T-helper 17 cell (primary cell): ENCODE measurements around the gene SASH1. TPM values are rescaled to one million over a fixed set of nuclear protein-coding genes. Genes with fewer than 3 reads are reported as not detected.

Experiments used
- ATAC-seq: fragments of 150-1000 bp; cut with Tn5 transposase; 2 replicates; pipeline ENCODE4 v1.10.0; 2021; ENCODE audit warnings: mild to moderate bottlenecking, moderate library complexity
- DNase-seq, 3 donors: peaks; one replicate each; pipeline versions ENCODE4 v3.0.0 to v3.0.0-alpha.2; 2020 to 2021
- H3K9me3 ChIP-seq: one replicate; pipeline ENCODE4 v1.7.0; 2013; ENCODE audit warnings: low read length, mild to moderate bottlenecking; ENCODE audit not compliant: control insufficient read depth, poor library complexity, severe bottlenecking
- H3K27ac Mint-ChIP-seq: one replicate; pipeline ENCODE4 v1.8.0; 2022; ENCODE audit warnings: mild to moderate bottlenecking, moderate library complexity, mixed read lengths
- H3K27me3 Mint-ChIP-seq: one replicate; pipeline ENCODE4 v1.8.0; 2022; ENCODE audit warnings: mixed read lengths
- H3K36me3 Mint-ChIP-seq: one replicate; pipeline ENCODE4 v1.8.0; 2022; ENCODE audit warnings: low read depth, mixed read lengths
- H3K4me1 Mint-ChIP-seq: one replicate; pipeline ENCODE4 v1.8.0; 2022; ENCODE audit warnings: mild to moderate bottlenecking, mixed read lengths
- H3K4me3 Mint-ChIP-seq: one replicate; pipeline ENCODE4 v1.8.0; 2022; ENCODE audit warnings: mild to moderate bottlenecking, moderate library complexity, mixed read lengths
- total RNA-seq, 4 donors: library from RNA in 2 of 4; stranded (reverse) in 2 of 4; gene quantifications; one replicate each; pipeline ENCODE4 v1.2.3 and lab custom pipeline; 2022 to 2026

SASH1 gene
- total RNA-seq, 2 donors from 2014 or later = 6.2 to 19.9 TPM

GRCh38 chr6:148593130-148593812, 250.6 kb downstream of the SASH1 start:
- ATAC-seq (no peak), DNase-seq (no peak)
- peaks cover 5% of the 10 kb centered on the region for H3K36me3 Mint-ChIP-seq
- peaks cover 30% of the 10 kb centered on the region for H3K27me3 Mint-ChIP-seq
- H3K4me1 Mint-ChIP-seq = no peaks in the 10 kb centered on the region
- H3K27ac Mint-ChIP-seq = no peak overlapping the region
- H3K9me3 ChIP-seq = no peaks in the 10 kb centered on the region
- H3K4me3 Mint-ChIP-seq = no peak overlapping the region

DNA sequence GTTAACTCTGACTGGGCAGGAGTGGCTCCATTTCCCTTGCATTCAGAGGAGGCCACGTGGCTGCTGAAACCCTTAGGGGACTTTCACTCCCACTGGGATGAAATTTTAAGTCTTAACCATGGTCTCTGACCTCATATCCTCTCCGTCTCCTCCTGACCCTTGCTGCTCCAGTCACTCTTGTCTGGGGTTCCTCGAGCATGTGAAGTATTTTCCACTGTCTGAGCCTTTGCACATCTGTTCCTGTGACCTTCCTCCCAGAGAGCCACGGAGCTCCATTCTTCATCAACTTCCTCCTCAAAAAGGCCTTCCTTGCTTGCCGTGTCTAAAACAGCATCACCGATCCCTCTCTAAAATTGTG, 251.2 kb downstream of the SASH1 start:
- ATAC-seq = no peak
- H3K9me3 ChIP-seq = no peaks in the 10 kb centered on the region
- Mint-ChIP-seq H3K27me3 (peaks cover 33% of the 10 kb centered on the region), H3K4me1 (no peaks in the 10 kb centered on the region), H3K27ac (no peak overlapping the region), H3K36me3 (peaks cover 5% of the 10 kb centered on the region), H3K4me3 (no peak overlapping the region)
- no peak for DNase-seq

- no peaks in the 10 kb centered on the region for H3K9me3 ChIP-seq
- Mint-ChIP-seq H3K27ac (no peak overlapping the region), H3K4me1 (no peaks in the 10 kb centered on the region), H3K36me3 (peaks cover 5% of the 10 kb centered on the region), H3K4me3 (no peak overlapping the region), H3K27me3 (peaks cover 33% of the 10 kb centered on the region)
- ATAC-seq (no peak), DNase-seq (no peak)
Observed at GRCh38 chr6:148595550-148595949, 252.9 kb downstream of the SASH1 start.

DNA sequence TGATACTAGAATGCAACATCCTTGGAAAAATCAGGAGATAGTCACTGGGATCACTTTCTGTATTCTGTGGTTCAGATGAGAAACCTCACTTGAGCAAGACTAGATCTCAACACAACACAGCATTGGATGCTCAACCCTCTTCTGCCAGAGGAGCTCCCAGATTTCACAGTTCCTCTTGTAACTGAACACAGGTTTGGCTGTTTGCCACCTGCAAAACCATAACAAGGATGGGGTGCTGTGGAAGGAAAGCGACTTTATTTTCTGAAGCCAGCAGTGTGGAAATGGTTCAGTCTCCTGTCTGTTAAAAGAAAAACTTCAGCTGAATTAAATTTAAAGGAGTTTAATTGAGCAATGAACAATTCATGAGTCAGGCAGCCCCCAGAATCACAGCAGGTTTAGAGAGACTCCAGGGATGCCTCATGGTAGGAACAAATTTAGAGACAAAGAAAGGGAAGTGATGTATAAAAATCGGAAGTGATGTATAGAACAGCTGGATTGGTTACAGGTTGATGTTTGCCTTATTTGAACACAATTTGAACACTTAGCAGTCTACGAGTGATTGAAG, 254.3 kb downstream of the SASH1 start:
- Mint-ChIP-seq H3K4me3 (no peak overlapping the region), H3K27me3 (peaks cover 33% of the 10 kb centered on the region), H3K36me3 (peaks cover 5% of the 10 kb centered on the region), H3K27ac (no peak overlapping the region), H3K4me1 (no peaks in the 10 kb centered on the region)
- no peaks in the 10 kb centered on the region for H3K9me3 ChIP-seq
- DNase-seq (no peak), ATAC-seq (no peak)

DNA sequence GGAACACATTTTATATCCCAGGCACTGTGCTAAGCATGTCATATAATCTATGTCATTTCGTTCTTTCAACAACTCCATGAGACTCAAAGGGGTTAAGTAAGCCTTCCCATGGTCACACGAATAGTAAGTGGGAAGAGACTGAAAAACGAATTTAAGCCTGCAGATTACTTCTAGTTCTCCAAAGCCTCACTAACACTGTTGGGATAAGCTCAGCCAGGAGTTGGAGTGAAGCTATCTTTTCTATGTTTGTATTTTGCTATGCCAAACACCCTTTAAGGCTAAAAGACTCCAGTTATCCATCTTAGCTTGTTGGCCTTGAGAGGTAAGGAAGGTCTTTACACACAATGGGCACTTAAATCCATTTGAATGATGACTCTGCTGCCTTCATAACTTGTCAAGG, 256.1 kb downstream of the SASH1 start:
- Mint-ChIP-seq H3K4me3 (no peak overlapping the region), H3K27me3 (peaks cover 27% of the 10 kb centered on the region), H3K27ac (no peak overlapping the region), H3K36me3 (peaks cover 5% of the 10 kb centered on the region), H3K4me1 (no peaks in the 10 kb centered on the region)
- no peak for ATAC-seq
- DNase-seq = no peak
- no peaks in the 10 kb centered on the region for H3K9me3 ChIP-seq

GRCh38 chr6:148599967-148600426, 257.4 kb downstream of the SASH1 start:
- Mint-ChIP-seq H3K4me3 (no peak overlapping the region), H3K36me3 (peaks cover 2% of the 10 kb centered on the region), H3K27me3 (peaks cover 18% of the 10 kb centered on the region), H3K27ac (no peak overlapping the region), H3K4me1 (no peaks in the 10 kb centered on the region)
- H3K9me3 ChIP-seq = no peaks in the 10 kb centered on the region
- ATAC-seq (no peak), DNase-seq (no peak)
